Keratinocyte (primary cell): ENCODE results near the gene RGMA. TPM values are rescaled to one million over a fixed set of nuclear protein-coding genes. Genes with fewer than 3 reads are reported as not detected.

ENCODE experiments used
- DNase-seq: peaks from one replicate; pipeline ENCODE4 v3.0.0-alpha.2; 2011; ENCODE audit warnings: low read depth, missing footprints, low spot score
- FAIRE-seq: peaks from 2 replicates; lab custom pipeline; 2011; peaks lifted over from hg19 to GRCh38; lab: Jason Lieb, UNC
- H2AFZ ChIP-seq: 2 replicates; pipeline ENCODE4 v1.6.0; 2012; ENCODE audit warnings: low read length, control low read depth, inconsistent platforms; ENCODE audit not compliant: control insufficient read depth
- H3K27ac ChIP-seq: 2 replicates; pipeline ENCODE4 v1.5.1; 2011; ENCODE audit warnings: low read length; ENCODE audit not compliant: control insufficient read depth, insufficient read depth
- H3K27me3 ChIP-seq: 3 replicates; pipeline ENCODE4 v1.6.0; 2011; ENCODE audit warnings: low read length; ENCODE audit not compliant: control insufficient read depth, insufficient read depth; ENCODE audit errors: extremely low read depth
- H3K36me3 ChIP-seq, 2 experiments: 2 replicates in 1 of 2; 3 replicates in 1 of 2; pipeline ENCODE4 v1.5.1; 2011; ENCODE audit warnings: low read length in 2 of 2, mild to moderate bottlenecking in 1 of 2; ENCODE audit not compliant: control insufficient read depth in 2 of 2, insufficient read depth in 2 of 2; ENCODE audit errors: extremely low read depth in 1 of 2
- H3K4me1 ChIP-seq: 3 replicates; pipeline ENCODE4 v1.5.1; 2011; ENCODE audit warnings: low read length; ENCODE audit not compliant: control insufficient read depth, insufficient read depth; ENCODE audit errors: extremely low read depth
- H3K4me2 ChIP-seq: 3 replicates; pipeline ENCODE4 v1.6.0; 2011; ENCODE audit warnings: low read depth, low read length; ENCODE audit not compliant: control insufficient read depth, insufficient read depth; ENCODE audit errors: extremely low read depth
- H3K4me3 ChIP-seq, 3 experiments: fragments of 200-600 bp in 1 of 3; sonication (generic) in 1 of 3; 2 replicates in 2 of 3; 3 replicates in 1 of 3; pipeline ENCODE4 v1.5.1; 2011 to 2016; ENCODE audit warnings: low read length in 3 of 3, mild to moderate bottlenecking in 3 of 3, control low read depth in 2 of 3, inconsistent platforms in 1 of 3, low read depth in 1 of 3, mixed read lengths in 1 of 3, mixed run types in 1 of 3, moderate library complexity in 1 of 3; ENCODE audit not compliant: control insufficient read depth in 2 of 3, insufficient read depth in 2 of 3; ENCODE audit errors: extremely low read depth in 1 of 3
- H3K79me2 ChIP-seq: 2 replicates; pipeline ENCODE4 v1.6.0; 2012; ENCODE audit warnings: low read length; ENCODE audit not compliant: control insufficient read depth, insufficient read depth
- H3K9ac ChIP-seq: 3 replicates; pipeline ENCODE4 v1.6.0; 2011; ENCODE audit warnings: low read length; ENCODE audit not compliant: control insufficient read depth, insufficient read depth; ENCODE audit errors: extremely low read depth
- H3K9me1 ChIP-seq: 3 replicates; pipeline ENCODE4 v1.6.0; 2011; ENCODE audit warnings: low read length; ENCODE audit not compliant: control insufficient read depth, insufficient read depth; ENCODE audit errors: extremely low read depth
- H3K9me3 ChIP-seq: 2 replicates; pipeline ENCODE4 v1.5.1; 2012; ENCODE audit warnings: low read depth, low read length; ENCODE audit not compliant: control insufficient read depth
- H4K20me1 ChIP-seq: 3 replicates; pipeline ENCODE4 v1.6.0; 2011; ENCODE audit warnings: low read length; ENCODE audit not compliant: control insufficient read depth, insufficient read depth; ENCODE audit errors: extremely low read depth
- CTCF ChIP-seq, 3 experiments: IDR thresholded peaks in 1 of 3; conservative IDR thresholded peaks in 1 of 3; optimal IDR thresholded peaks in 1 of 3; 2 replicates in 2 of 3; 3 replicates in 1 of 3; pipeline versions ENCODE3 to v1.5.1; 2011; ENCODE audit warnings: low read length in 3 of 3, mild to moderate bottlenecking in 3 of 3, moderate library complexity in 2 of 3, control low read depth in 1 of 3, inconsistent platforms in 1 of 3; ENCODE audit not compliant: insufficient read depth in 2 of 3; ENCODE audit errors: extremely low read depth in 1 of 3
- EZH2 ChIP-seq: IDR thresholded peaks from one replicate; pipeline ENCODE4 v1.6.1; 2012; ENCODE audit warnings: inconsistent platforms, mild to moderate bottlenecking, low read length, moderate library complexity
- dilution Hi-C: fragments of 300-500 bp; cut with MboI; formaldehyde crosslinking; loops from one replicate; pipeline ENCODE4 v1.7.0; 2020; ENCODE audit warnings: low sequenced_read_pairs; ENCODE audit not compliant: extremely low pct_ligation_motif_present
- polyA plus RNA-seq, 5 experiments: library from polyadenylated mRNA; depleted of rRNA in 3 of 5; stranded (reverse) in 3 of 5; stranded (forward) in 1 of 5; unstranded in 1 of 5; fragments of >200 nt; gene quantifications; 1 replicate in 1 of 5; 2 replicates in 3 of 5; 3 replicates in 1 of 5; pipeline versions ENCODE4 v1.2.1 to v1.2.3, GENCODE V29; 2011 to 2012; ENCODE audit warnings: missing spikeins in 2 of 5, low read depth in 1 of 5, low replicate concordance in 1 of 5

The RGMA gene
- polyA plus RNA-seq, 1 donor (not counting 4 experiments of a cell fraction or from before 2014, with no cell fraction given) = 0.18 TPM

GRCh38 chr15:93091465-93091864, 2.5 kb upstream of the RGMA start:
- H3K4me3 ChIP-seq = no peak overlapping the region
- H3K9me3 ChIP-seq = no peaks in the 10 kb centered on the region
- no peak overlapping the region for H2AFZ ChIP-seq
- H3K4me1 ChIP-seq = no peaks in the 10 kb centered on the region
- dilution Hi-C loops = no loop called here
- no peaks in the 10 kb centered on the region for H3K36me3 ChIP-seq
- no peaks in the 10 kb centered on the region for H4K20me1 ChIP-seq
- H3K27me3 ChIP-seq = peaks cover 45% of the 10 kb centered on the region
- H3K79me2 ChIP-seq = no peaks in the 10 kb centered on the region
- H3K9me1 ChIP-seq = no peaks in the 10 kb centered on the region
- no peak for DNase-seq
- no peak for TF ChIP-seq EZH2
- H3K9ac ChIP-seq = no peak overlapping the region
- H3K27ac ChIP-seq = no peak overlapping the region
- no peak for FAIRE-seq
- no peak overlapping the region for H3K4me2 ChIP-seq

- FAIRE-seq = no peak
- H2AFZ ChIP-seq = no peak overlapping the region
- no peaks in the 10 kb centered on the region for H3K9me3 ChIP-seq
- no peaks in the 10 kb centered on the region for H3K36me3 ChIP-seq
- no peaks in the 10 kb centered on the region for H4K20me1 ChIP-seq
- no peaks in the 10 kb centered on the region for H3K79me2 ChIP-seq
- no peaks in the 10 kb centered on the region for H3K4me1 ChIP-seq
- no peaks in the 10 kb centered on the region for H3K9me1 ChIP-seq
- no peak overlapping the region for H3K27ac ChIP-seq
- peaks cover 55% of the 10 kb centered on the region for H3K27me3 ChIP-seq
- no peak overlapping the region for H3K4me3 ChIP-seq
- peak overlapping the region; percentile 48 for H3K4me2 ChIP-seq
- dilution Hi-C loops = no loop called here
- no peak overlapping the region for H3K9ac ChIP-seq
- no peak for DNase-seq
- TF ChIP-seq CTCF (optimal IDR thresholded peaks at IDR 0.05 in 1 of 3, IDR thresholded peaks at IDR 0.05 in 1 of 3, conservative IDR thresholded peaks at IDR 0.05 in 1 of 3; ENCODE audit: extremely low read depth in 1 of 3, insufficient read depth in 2 of 3, low read length in 3 of 3) = no peak
- TF ChIP-seq EZH2 = peak; percentile 88
Measured at GRCh38 chr15:93089727-93090305, 805 bp upstream of the RGMA start.
